ENCODE data around the gene OR52W1.

The OR52W1 gene

DNA sequence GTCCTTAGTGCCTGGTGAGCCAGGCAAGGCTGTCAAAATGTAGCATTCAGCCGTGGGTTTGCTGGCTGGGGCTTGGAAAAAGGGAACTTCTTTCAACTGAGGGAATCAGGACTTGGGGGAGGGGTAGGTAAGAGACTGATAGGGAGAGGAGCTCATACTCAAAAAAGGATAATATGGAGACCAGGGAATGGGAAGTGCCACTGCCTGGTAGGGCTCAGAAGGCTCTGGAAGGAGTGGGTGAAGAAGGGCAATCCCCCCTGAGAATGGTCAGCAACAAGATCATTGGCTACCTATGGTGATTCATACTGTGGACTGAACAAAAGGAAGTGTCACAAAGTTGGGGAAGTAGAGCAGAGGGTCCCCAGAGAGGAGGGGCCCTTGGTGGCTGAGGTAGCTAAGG is 41.8 kb downstream of the OR52W1 start:
- no peak overlapping the region for H3K9ac ChIP-seq (ENCODE audit: low read length)
- H3K4me2 ChIP-seq (ENCODE audit: low read length), result no peak overlapping the region
- H4K20me1 ChIP-seq (ENCODE audit: insufficient read depth, low read length), result no peaks in the 10 kb centered on the region
- no peak overlapping the region for H2AFZ ChIP-seq (ENCODE audit: low read length)
- H3K4me1 ChIP-seq (ENCODE audit: insufficient read depth, low read length, severe bottlenecking), result no peaks in the 10 kb centered on the region
- no peaks in the 10 kb centered on the region for H3K79me2 ChIP-seq (ENCODE audit: insufficient read depth, low read length)
- no peak overlapping the region for H3K4me3 ChIP-seq (ENCODE audit: low read depth, low read length, poor library complexity, severe bottlenecking)
- H3F3A ChIP-seq (ENCODE audit: insufficient read depth, low read length), result no peaks in the 10 kb centered on the region
- TF ChIP-seq, protein P1, sequence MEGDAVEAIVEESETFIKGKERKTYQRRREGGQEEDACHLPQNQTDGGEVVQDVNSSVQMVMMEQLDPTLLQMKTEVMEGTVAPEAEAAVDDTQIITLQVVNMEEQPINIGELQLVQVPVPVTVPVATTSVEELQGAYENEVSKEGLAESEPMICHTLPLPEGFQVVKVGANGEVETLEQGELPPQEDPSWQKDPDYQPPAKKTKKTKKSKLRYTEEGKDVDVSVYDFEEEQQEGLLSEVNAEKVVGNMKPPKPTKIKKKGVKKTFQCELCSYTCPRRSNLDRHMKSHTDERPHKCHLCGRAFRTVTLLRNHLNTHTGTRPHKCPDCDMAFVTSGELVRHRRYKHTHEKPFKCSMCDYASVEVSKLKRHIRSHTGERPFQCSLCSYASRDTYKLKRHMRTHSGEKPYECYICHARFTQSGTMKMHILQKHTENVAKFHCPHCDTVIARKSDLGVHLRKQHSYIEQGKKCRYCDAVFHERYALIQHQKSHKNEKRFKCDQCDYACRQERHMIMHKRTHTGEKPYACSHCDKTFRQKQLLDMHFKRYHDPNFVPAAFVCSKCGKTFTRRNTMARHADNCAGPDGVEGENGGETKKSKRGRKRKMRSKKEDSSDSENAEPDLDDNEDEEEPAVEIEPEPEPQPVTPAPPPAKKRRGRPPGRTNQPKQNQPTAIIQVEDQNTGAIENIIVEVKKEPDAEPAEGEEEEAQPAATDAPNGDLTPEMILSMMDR (IDR thresholded peaks at IDR 0.05; ENCODE audit: low read length), result no peak
- TF ChIP-seq EZH2 (IDR thresholded peaks at IDR 0.05; ENCODE audit: borderline replicate concordance, low read length), result no peak
- H3K27me3 ChIP-seq (ENCODE audit: insufficient read depth, low read length), result no peaks in the 10 kb centered on the region
- no peaks in the 10 kb centered on the region for H3K36me3 ChIP-seq (ENCODE audit: insufficient read depth, low read length)
- H3K9me2 ChIP-seq (ENCODE audit: low read depth, low read length), result no peaks in the 10 kb centered on the region
- H3K9me3 ChIP-seq (ENCODE audit: low read length), result no peaks in the 10 kb centered on the region
- H3K27ac ChIP-seq (ENCODE audit: low read depth, low read length, poor library complexity, severe bottlenecking), result no peak overlapping the region

DNA sequence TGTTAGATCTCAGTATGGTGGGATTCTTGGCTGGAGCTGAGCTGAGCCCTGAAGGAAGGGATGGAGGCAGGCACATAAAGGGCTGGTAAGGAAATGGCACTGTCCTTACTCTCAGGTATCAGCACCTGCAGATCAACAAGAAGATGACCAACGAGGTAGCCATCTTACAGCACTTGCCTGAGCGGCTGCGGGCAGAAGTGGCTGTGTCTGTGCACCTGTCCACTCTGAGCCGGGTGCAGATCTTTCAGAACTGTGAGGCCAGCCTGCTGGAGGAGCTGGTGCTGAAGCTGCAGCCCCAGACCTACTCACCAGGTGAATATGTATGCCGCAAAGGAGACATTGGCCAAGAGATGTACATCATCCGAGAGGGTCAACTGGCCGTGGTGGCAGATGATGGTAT is 42.3 kb downstream of the OR52W1 start:
- no peak for TF ChIP-seq EZH2 (IDR thresholded peaks at IDR 0.05; ENCODE audit: borderline replicate concordance, low read length)
- TF ChIP-seq, protein P1 (IDR thresholded peaks at IDR 0.05; ENCODE audit: low read length), result no peak
- H3K36me3 ChIP-seq (ENCODE audit: insufficient read depth, low read length), result no peaks in the 10 kb centered on the region
- no peaks in the 10 kb centered on the region for H3K27me3 ChIP-seq (ENCODE audit: insufficient read depth, low read length)
- H4K20me1 ChIP-seq (ENCODE audit: insufficient read depth, low read length), result no peaks in the 10 kb centered on the region
- H3K9me2 ChIP-seq (ENCODE audit: low read depth, low read length), result no peaks in the 10 kb centered on the region
- no peak overlapping the region for H3K4me2 ChIP-seq (ENCODE audit: low read length)
- no peak overlapping the region for H3K27ac ChIP-seq (ENCODE audit: low read depth, low read length, poor library complexity, severe bottlenecking)
- H3K4me1 ChIP-seq (ENCODE audit: insufficient read depth, low read length, severe bottlenecking), result no peaks in the 10 kb centered on the region
- no peaks in the 10 kb centered on the region for H3K79me2 ChIP-seq (ENCODE audit: insufficient read depth, low read length)
- no peak overlapping the region for H3K9ac ChIP-seq (ENCODE audit: low read length)
- no peaks in the 10 kb centered on the region for H3K9me3 ChIP-seq (ENCODE audit: low read length)
- no peak overlapping the region for H3K4me3 ChIP-seq (ENCODE audit: low read depth, low read length, poor library complexity, severe bottlenecking)
- H3F3A ChIP-seq (ENCODE audit: insufficient read depth, low read length), result no peaks in the 10 kb centered on the region
- H2AFZ ChIP-seq (ENCODE audit: low read length), result no peak overlapping the region

DNA sequence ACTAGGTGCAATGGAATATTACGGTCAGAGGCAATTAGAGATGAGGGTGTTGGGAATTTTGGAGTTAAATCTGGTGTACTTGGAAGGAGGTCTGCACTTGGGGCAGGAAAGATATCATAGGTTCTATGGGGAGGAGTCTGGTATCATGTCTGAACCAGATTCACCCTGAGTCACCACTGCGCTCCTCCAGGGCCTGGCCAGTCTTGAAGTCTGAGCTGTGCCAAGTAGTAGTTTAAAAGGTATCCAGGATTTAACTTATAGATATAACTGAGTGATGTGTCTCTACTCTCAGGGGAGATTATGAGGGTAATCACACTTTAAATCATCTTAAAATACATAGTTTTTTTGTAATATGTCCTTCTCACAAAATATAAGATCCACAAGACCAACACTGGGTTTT is 46.5 kb downstream of the OR52W1 start:
- Histone ChIP-seq H3K27ac (ENCODE audit: low read depth, low read length, poor library complexity, severe bottlenecking) (no peak overlapping the region), H3K9ac (ENCODE audit: low read length) (no peak overlapping the region), H3F3A (ENCODE audit: insufficient read depth, low read length) (no peaks in the 10 kb centered on the region), H3K4me2 (ENCODE audit: low read length) (no peak overlapping the region), H3K27me3 (ENCODE audit: insufficient read depth, low read length) (no peaks in the 10 kb centered on the region), H4K20me1 (ENCODE audit: insufficient read depth, low read length) (no peaks in the 10 kb centered on the region), H3K4me1 (ENCODE audit: insufficient read depth, low read length, severe bottlenecking) (no peaks in the 10 kb centered on the region), H3K4me3 (ENCODE audit: low read depth, low read length, poor library complexity, severe bottlenecking) (no peak overlapping the region), H3K79me2 (ENCODE audit: insufficient read depth, low read length) (no peaks in the 10 kb centered on the region), H2AFZ (ENCODE audit: low read length) (no peak overlapping the region), H3K36me3 (ENCODE audit: insufficient read depth, low read length) (no peaks in the 10 kb centered on the region), H3K9me2 (ENCODE audit: low read depth, low read length) (no peaks in the 10 kb centered on the region), H3K9me3 (ENCODE audit: low read length) (no peaks in the 10 kb centered on the region)
- no peak for TF ChIP-seq EZH2 (IDR thresholded peaks at IDR 0.05; ENCODE audit: borderline replicate concordance, low read length)
- TF ChIP-seq, protein P1 (IDR thresholded peaks at IDR 0.05; ENCODE audit: low read length), result no peak
